Bone marrow (tissue), 2 donors: ENCODE results near the gene RWDD3.

Experiments
- DNase-seq, 2 donors: peaks; one replicate each; lab custom pipeline; 2025; lab: John Stamatoyannopoulos, UW

The RWDD3 gene, protein sequence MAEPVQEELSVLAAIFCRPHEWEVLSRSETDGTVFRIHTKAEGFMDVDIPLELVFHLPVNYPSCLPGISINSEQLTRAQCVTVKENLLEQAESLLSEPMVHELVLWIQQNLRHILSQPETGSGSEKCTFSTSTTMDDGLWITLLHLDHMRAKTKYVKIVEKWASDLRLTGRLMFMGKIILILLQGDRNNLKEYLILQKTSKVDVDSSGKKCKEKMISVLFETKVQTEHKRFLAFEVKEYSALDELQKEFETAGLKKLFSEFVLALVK

DNA sequence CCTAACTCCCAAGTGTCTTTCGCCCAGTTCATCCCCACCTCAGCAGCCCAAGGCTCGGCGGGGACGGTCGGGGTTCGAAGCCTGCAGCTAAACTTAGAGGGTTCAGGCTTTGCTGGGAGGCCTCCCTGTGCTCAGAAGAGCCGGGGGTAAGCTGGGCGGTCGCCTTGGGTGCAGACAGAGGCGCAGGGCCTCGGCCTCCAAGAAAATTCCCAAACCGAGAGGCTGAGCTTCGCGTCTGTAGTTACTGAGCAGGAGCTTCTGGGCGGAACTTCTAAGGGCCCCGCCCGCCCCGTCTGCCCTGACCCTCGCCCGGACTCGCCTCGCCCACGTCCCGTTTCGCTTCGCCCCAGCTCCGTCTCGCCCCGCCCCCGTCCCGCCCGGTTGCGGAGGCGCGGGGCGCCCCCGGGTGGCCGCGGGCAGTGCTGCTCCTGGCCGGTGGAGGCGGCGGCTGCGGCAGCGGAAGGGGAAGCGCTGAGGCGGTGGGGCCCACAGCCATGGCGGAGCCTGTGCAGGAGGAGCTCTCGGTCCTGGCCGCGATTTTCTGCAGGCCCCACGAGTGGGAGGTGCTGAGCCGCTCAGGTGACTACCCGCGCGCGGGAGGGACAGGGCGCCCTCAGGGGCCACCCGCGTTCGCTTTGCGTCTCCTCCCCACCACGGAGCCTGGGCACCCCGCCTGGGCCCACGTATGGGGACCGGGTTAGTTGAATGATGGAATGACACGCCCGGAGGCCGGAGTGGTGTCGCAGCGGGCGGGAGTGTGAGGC is at the start of gene RWDD3:
Gene RWDD3 (plus strand): TSS at position 474 of the 764 bp plus-strand sequence. CDS start 21 bp downstream, at position 495.
- peak; percentile 79 to 88 for DNase-seq

GRCh38 chr1:95186149-95186548 is 47.9 kb upstream of the RWDD3 start:
- no peak for DNase-seq

- no peak for DNase-seq
Measured at GRCh38 chr1:95193591-95193990, 40.4 kb upstream of the RWDD3 start.

DNA sequence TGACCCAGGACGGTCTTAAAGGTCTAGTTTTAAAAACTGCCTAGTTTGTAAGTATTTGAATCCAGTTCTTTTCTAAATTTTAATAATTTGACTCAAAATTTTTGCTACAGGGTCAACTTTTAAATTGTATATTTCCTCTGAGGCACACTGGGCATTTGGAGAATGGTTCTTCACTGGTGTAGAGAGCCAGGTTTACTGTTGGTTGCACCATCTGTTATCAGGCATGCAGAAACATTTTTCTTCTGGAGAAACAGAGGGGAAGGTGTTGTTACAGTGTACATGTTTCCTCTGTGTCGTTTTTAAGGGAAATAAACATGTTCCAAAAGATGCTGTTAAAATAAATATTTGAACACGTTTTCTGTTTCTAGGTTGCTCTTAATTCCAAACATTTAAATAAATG is 39.0 kb upstream of the RWDD3 start:
- no peak for DNase-seq

DNA sequence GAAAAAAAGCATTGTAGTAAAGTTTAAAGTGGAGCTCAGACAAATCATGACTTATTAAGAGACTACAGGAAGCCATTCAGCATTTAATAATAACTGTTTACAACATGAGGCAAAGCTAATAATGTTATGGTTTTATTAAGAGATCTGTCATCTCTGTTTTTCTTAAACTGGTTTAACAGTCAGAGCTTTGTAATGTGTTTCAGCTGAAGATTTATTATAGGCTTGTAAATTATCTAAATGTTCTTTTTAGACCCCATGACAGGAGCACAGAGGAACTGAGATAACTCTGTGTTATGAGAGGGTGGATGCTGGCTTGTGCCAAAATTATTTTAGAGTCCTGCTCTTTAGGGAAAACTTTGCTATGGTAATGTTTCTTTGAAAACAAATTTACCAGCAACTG is 38.0 kb upstream of the RWDD3 start:
- no peak for DNase-seq

DNA sequence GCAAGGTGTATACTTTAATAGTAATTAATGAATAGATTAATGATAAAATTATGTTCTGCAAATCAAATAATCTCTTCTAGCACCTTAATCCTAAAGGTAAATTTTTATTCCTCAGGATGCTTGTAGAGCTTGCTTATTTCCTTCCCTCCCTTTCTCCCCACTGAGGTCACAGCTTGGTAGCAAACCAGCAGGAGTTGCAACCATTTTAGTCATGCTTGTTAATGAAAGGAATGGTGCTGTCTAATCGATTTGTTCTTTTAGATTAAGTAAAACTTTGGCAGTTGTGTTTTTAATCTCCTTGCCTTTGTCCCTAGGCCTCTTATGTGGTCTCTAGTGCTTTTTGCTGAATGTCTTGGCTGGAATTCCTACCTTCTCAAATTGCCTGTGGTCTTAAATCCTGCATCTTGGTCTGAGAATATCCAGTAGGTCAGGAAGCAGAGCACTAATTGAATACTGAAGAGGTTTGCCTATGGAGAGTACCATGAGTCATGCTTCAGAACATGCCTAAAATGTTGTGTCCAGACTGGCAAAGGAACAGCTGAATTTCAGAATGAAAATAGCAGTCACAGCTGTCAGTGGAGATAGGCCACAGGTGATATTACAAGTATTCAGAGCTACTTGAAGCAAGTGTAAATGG is 36.3 kb upstream of the RWDD3 start:
- no peak for DNase-seq

DNA sequence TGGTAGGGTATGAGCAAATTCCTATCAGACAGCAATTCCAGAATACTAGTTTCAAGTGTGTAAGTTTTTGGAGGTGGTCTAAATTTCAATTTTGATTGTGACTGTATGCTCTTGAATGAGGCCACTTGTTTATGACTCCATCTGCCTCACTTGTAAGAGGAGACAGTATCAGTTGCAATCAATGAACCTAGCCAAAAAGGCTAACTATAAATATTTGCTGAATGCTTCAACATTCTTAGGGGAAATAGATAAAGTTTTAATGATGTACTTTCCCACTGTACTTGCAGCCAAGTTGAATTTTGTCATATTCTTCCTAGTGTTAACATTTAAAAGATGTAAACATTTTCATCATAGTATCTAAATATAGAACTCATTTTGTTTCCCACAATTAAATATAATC is 32.1 kb upstream of the RWDD3 start:
- DNase-seq = no peak

- DNase-seq = no peak
Measured at GRCh38 chr1:95203908-95204437, 30.0 kb upstream of the RWDD3 start.

- no peak for DNase-seq
Measured at GRCh38 chr1:95206514-95206913, 27.5 kb upstream of the RWDD3 start.

GRCh38 chr1:95207223-95207935 is 26.6 kb upstream of the RWDD3 start:
- DNase-seq = no peak

DNA sequence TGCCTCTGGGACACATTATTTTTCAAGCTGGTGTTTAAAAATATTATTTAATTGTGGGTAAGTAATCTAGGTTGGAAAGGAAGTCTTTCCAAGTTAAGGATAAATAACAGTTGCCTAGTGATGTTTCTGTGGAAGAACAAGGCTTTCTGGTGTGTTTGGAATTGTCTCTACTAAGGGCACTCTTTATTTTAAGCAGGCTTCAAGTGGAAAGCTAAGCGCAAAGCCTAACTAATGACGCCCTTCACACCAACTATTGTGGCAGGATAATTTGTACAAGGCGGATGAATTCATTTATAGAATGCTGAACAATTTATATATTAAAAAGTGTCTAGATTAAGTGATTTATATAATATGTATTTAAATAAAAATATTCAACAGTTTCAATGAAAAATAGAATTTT is 25.1 kb upstream of the RWDD3 start:
- no peak for DNase-seq

- DNase-seq = no peak
Measured at GRCh38 chr1:95209291-95209690, 24.7 kb upstream of the RWDD3 start.

DNA sequence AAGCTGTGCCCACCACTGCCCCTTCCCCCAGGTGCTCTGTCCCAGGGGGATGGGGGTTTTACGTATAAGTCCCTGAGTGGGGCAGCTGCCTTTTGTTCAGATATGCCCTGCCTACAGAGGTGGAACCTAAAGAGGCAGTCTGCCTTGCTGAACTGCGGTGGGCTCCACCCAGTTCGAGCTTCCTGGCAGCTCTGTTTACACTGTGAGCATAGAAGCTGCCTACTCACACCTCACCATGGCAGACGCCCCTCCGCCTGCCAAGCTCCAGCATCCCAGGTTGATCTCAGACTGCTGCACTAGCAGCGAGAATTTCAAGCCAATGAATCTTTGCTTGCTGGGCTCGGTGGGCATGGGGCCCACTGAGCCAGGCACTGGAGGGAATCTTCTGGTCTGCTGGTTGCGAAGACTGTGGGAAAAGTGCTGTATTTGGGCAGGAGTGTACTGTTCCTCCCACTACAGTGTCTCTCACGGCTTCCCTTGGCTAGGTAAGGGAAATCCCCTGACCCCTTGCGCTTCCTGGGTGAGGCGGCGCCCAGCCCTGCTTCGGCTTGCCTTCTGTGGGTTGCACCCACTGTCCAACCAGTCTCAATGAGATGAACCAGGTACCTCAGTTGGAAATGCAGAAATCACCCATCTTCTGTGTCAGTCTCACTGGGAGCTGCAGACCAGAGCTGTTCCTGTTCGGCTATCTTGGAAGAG is 17.6 kb upstream of the RWDD3 start:
- no peak for DNase-seq

GRCh38 chr1:95217371-95217770 is 16.6 kb upstream of the RWDD3 start:
- no peak for DNase-seq

DNA sequence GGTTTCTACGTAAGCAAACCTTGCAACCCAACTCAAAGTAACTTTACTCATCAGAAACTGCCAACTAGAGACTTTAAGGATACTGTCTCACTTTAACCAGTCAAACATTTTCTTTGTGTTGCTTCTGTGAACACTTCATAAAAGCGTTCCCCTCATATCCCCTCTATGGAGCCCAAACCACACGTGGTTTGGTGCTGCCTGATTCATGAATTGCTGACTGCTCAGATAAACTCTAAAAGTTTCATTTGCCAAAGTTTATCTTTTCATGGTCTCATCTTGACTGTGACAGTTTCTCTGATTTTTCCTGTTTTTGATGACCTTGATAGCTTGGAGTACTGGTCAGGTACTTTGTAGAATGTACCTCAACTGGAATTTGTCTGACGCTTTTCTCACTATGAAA is 14.6 kb upstream of the RWDD3 start:
- DNase-seq = no peak

GRCh38 chr1:95221306-95221705 is 12.7 kb upstream of the RWDD3 start:
- DNase-seq = no peak

- DNase-seq = no peak
Measured at GRCh38 chr1:95222629-95223028, 11.4 kb upstream of the RWDD3 start.

- DNase-seq = no peak
Measured at GRCh38 chr1:95223110-95223509, 10.9 kb upstream of the RWDD3 start.

DNA sequence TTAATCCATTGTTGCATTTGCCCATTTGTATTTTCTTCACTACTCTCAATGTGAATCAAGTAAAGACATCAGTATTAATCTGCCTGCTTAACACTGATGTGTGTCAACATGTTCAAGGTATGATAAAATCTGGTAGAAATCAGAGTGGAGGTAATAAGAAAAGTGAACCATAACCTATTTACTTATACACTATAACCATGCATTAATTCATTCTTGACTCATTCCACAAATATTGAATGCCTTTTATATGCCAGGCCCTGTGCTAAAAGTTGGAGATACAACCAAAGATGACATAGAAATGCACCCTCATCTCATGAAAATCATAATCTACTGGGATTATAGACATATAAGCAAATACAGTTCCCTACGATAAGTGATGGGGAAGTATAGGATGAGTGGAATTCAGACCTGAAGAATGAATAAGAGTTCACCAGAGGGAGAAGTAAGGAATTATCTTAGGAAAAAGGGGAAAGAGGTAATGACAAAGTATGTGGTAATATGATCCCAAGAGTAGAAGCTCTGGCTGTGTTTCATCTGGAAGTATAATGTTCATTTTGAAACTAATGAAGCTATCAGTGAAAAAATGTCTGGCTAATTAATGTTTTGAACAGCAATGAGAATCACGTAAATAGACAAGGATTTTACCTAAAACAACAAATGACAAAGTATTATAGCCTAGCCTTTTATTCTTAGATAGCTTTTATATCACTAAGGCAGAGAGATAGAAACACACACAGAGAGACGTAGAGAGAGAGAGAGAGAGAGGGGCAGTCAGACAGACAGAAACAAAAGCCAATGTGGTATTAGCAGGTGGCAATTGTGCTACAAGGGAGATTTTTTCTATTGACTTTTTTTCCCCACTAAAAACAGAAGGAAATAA is 7.0 kb upstream of the RWDD3 start:
- DNase-seq = no peak

GRCh38 chr1:95229037-95229436 is 5.0 kb upstream of the RWDD3 start:
- no peak for DNase-seq

- no peak for DNase-seq
Measured at GRCh38 chr1:95229706-95230105, 4.3 kb upstream of the RWDD3 start.
